ENCODE measurements around the gene NGRN.
"Not testable (repeated sequence)": the region's sequence is repeated elsewhere in the genome, so short reads cannot be mapped to it uniquely, and the experiment has no call there.

Gene NGRN

GRCh38 chr15:90234096-90234988 lies 31.1 kb upstream of the NGRN start, which contains the start of gene GDPGP1:
TSS of gene GDPGP1 (plus strand) at chr15:90234209. CDS start at chr15:90240909, 6,700 bp downstream.
- DNase-seq (ENCODE audit: low read depth): no peak

DNA sequence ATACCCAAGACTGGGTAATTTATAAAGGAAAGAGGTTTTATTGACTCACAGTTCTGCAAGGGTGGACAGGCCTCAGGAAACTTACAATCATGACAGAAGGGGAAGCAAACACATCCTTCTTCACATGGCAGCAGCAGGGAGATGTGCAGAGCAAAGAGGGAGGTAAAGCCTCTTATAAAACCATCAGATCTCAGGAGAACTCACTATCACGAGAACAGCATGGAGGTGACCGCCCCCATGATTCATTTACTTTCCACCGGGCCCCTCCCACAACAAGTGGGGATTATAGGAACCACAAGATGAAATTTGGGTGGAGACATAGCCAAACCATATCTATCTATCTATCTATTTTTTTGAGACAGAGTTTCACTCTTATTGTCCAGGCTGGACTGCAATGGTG lies 26.1 kb upstream of the NGRN start:
- no peak for DNase-seq (ENCODE audit: low read depth)

GRCh38 chr15:90240856-90241255 lies 24.6 kb upstream of the NGRN start:
- DNase-seq (ENCODE audit: low read depth): no peak

- no peak for DNase-seq (ENCODE audit: low read depth)
These were observed 23.9 kb upstream of the NGRN start for GRCh38 chr15:90241343-90242192.

- DNase-seq (ENCODE audit: low read depth): no peak
These were observed 21.4 kb upstream of the NGRN start for GRCh38 chr15:90243943-90244639.

- DNase-seq (ENCODE audit: low read depth): no peak
These were observed 16.7 kb upstream of the NGRN start for GRCh38 chr15:90248789-90249202.

- DNase-seq (ENCODE audit: low read depth): peak; percentile 42
These were observed 16.1 kb upstream of the NGRN start, which contains the start of gene TTLL13 for GRCh38 chr15:90249203-90249863. TSS of gene TTLL13 (plus strand) at chr15:90249556. CDS start at chr15:90250631, 1,075 bp downstream.

DNA sequence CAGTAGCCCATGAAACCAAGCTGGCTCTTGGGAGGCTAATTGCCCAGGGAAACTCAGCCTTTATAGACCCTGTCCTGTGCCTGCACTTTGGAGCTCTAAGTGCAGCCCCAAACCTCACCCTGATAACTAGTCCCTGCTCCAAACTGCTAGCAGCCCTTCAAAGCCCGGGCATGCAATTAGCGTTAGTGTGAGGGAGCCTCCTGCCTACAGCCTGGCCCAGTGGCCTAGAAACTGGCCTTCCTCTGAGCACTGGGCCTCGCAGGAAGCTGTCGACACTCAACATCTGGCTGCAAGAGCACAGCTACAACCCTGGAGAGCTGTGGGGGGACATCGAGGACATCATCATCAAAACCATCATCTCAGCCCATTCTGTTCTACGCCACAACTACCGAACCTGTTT lies 7.7 kb upstream of the NGRN start:
- DNase-seq (ENCODE audit: low read depth): no peak

- DNase-seq (ENCODE audit: low read depth): no peak
These were observed 5.9 kb upstream of the NGRN start for GRCh38 chr15:90259524-90259923.

DNA sequence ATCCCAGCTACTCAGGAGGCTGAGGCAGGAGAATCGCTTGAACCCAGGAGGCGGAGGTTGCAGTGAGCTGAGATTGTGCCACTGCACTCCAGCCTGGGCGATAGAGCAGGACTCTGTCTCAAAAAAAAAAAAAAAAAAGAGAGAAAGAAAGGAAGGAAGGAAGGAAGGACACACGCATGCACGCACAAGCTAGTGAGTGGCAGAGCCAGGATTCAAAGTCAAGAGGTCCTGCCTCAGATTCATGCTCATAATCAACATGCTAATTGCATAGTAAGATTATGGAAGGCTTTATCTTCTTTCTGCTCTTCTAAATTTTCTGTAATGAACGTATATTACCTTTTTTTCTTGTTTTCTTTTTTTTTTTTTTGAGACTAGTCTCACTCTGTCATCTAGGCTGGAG lies 4.7 kb upstream of the NGRN start:
- not testable (repeated sequence) for DNase-seq (ENCODE audit: low read depth)

DNA sequence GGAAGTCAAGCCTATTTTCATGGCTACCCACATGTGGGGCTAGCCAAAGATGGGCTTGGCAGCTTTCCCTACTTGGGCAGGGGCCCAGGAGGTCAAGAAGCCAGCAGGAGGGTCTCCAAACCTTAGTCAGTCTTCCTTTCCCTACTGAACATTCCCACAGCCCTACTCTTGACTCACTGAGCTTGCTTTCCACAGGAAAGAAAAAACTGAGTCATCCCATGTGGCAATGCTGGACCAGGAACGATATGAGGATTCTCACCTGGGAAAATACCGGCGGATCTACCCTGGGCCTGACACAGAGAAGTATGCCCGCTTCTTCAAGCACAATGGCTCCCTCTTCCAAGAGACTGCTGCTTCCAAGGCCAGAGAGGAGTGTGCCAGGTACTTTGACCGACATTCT lies 3.7 kb upstream of the NGRN start:
- no peak for DNase-seq (ENCODE audit: low read depth)

- DNase-seq (ENCODE audit: low read depth): no peak
These were observed 3.0 kb upstream of the NGRN start for GRCh38 chr15:90262426-90262825.

- no peak for DNase-seq (ENCODE audit: low read depth)
These were observed 801 bp upstream of the NGRN start for GRCh38 chr15:90264671-90265070.

GRCh38 chr15:90266061-90266431 lies 574 bp downstream of the NGRN start:
- DNase-seq (ENCODE audit: low read depth): no peak

DNA sequence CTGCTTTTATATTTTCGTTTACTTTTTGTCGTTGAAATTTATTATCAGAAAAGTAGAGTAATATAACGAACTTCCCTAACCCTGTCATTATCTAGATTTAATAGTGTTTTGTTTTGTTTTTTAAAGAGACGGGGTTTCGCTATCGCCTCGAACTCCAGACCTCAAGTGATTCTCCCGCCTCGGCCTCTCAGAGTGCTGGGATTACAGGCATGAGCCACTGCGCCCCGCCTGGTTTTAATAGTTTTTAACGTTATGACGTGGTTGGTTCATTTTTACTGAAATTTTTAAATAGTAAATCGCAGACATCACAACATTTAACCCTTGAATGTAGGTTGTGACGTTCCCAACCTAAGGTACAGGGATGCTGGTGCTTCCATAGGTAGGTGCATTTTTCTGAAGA lies 1.0 kb downstream of the NGRN start:
- no peak for DNase-seq (ENCODE audit: low read depth)

- no peak for DNase-seq (ENCODE audit: low read depth)
These were observed 2.9 kb downstream of the NGRN start for GRCh38 chr15:90268415-90268814.

- no peak for DNase-seq (ENCODE audit: low read depth)
These were observed 5.2 kb downstream of the NGRN start for GRCh38 chr15:90270502-90271150.

- DNase-seq (ENCODE audit: low read depth): no peak
These were observed 6.1 kb downstream of the NGRN start for GRCh38 chr15:90271459-90272166.

- not testable (repeated sequence) for DNase-seq (ENCODE audit: low read depth)
These were observed 13.0 kb downstream of the NGRN start for GRCh38 chr15:90278467-90278866.

GRCh38 chr15:90280743-90281142 lies 15.3 kb downstream of the NGRN start:
- not testable (repeated sequence) for DNase-seq (ENCODE audit: low read depth)

Data from GM04504 (cell line).